GM19467 (cell line): ENCODE results near the gene ICOS.
"Not testable (repeated sequence)": the region's sequence is repeated elsewhere in the genome, so short reads cannot be mapped to it uniquely, and the experiment has no call there.

Experiments used
- ATAC-seq: cut with Tn5 transposase; IDR thresholded peaks from one replicate; pipeline ENCODE4 v1.9.1; 2021; ENCODE audit warnings: mild to moderate bottlenecking, moderate library complexity; ENCODE audit not compliant: unreplicated experiment

Gene ICOS

DNA sequence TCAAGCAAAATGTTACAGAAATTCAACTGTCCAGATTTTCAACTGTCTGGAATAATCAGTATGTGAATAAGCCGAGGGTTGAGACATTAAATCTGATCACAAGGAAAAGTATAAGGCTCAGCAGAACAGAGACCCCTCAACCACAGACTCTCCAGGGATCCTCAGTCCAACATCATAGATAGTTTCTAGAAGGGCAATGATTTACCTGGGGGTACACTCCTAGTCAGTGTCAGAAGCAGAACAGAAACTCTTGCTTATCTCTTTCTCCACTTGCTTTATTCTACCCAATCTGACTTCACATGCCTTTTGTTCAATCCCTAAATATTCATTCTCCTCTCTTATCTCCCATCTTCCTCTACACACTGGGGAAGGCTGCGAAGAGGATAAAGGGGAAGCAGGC, 36.4 kb downstream of the ICOS start:
- ATAC-seq, result peak; percentile 71

DNA sequence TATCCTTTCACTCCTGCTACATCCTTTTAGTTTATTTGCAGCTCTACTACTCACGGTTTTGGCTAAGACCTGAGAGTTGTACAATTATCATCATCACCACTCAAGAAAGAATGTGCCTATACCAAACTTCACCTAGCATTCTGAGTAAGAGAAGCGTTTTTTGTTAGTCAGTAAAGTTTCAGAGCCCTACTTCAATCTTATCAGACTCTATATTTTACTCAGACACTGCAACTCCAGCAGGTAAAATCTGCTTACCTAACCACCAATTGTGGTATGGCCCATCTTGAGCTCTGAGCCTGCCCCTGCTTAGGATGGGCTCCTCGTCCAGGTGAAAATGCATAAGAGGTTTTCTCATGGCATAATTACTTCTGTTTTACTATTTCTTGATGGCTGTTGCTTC, 37.1 kb downstream of the ICOS start:
- no peak for ATAC-seq

DNA sequence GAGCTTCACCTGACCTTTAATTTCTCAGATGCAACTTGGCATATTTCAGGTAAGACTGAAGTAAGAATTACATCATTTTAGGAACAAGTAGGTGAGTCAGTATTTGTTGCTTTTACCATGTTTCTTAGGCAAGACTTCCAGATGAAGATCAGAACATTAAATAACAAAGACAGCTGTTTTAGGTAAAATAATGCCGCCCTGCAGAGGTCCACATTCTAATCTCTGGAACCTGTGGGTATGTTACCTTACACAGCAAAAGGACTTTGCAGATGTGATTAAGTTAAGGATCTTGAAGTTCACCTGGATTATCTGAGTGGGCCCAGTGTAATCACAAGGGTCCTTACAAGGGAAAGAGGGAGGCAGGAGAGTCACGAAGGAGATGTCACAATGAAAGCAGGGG, 39.3 kb downstream of the ICOS start:
- no peak for ATAC-seq

DNA sequence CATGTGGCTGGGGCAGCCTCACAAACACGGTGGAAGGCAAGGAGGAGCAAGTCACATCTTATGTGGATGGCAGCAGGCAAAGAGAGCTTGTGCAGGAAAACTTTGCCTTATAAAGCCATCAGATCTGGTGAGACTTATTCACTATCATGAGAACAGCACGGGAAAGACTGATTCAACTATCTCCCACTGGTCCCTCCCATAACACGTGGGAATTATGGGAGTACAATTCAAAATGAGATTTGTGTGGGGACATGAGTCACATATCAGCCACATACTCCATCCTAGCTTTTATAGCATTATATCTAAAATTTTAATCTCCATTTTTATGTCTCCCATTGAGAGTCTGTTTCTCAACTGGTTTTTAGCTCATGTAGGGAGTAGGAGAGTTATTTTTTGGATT, 45.7 kb downstream of the ICOS start:
- no peak for ATAC-seq

DNA sequence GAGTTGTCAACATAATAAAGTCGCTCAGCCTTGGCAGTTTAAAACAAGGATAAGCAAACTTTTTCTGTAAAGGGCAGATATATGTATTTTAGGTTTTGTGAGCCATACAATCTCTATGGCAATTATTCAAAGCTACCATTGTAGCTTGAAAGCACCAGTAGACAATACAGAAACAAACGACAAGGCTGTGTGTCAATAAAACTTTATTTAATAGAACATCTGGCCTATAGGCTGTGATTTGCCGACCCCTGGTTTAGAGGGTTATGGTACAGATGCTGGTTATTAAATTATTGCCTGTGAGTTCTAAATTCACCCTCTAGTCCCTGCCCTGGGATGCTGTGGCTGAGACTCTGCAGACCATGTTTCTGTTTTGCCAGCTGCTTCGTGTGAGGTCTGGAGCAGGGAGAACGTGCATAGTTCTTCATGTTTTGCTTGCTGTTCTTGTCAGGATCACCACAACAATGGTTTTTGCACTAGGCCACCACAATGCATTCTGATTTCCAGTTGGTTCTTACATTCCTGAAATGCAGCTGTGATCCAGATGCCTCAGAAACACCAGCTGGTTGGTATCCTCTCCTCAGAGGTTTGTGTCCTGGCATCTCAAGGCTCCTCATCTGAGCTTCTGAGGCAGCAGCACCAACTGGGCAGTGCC, 46.6 kb downstream of the ICOS start:
- ATAC-seq, result no peak

DNA sequence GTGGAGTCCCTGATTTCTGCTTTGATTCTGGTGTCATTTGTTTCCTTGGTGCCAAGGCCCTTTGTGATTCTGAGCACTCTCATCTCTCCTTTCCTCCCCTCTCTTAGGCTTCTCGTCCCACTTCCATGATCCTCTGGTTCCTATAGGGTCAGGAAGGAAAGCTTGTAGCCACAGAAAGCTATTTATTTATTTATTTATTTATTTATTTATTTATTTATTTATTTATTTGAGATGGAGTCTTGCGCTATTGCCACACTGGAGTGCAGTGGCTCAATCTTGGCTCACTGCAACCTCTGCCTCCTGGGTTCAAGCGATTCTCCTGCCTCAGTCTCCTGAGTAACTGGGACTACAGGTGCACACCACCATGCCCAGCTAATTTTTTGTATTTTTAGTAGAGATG, 49.4 kb downstream of the ICOS start:
- ATAC-seq, result not testable (repeated sequence)

DNA sequence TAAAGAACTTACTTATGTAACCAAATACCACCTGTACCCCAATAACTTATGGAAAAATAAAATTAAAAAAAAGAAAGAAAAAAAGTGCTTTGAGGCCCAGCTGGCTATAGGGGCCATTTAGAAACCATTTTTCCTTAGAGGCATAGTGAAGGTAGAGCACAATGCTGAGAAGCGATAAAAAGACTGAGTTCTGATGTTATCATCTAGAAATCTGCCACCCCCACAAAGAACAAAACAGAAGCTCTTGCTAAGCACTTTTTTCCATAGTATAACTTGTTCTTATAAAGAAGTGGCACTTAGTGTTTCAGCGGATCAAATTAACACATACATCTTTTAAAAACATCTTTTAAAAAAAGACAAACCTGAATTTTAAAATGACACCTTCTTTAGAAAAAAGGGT, 51.4 kb downstream of the ICOS start:
- no peak for ATAC-seq

DNA sequence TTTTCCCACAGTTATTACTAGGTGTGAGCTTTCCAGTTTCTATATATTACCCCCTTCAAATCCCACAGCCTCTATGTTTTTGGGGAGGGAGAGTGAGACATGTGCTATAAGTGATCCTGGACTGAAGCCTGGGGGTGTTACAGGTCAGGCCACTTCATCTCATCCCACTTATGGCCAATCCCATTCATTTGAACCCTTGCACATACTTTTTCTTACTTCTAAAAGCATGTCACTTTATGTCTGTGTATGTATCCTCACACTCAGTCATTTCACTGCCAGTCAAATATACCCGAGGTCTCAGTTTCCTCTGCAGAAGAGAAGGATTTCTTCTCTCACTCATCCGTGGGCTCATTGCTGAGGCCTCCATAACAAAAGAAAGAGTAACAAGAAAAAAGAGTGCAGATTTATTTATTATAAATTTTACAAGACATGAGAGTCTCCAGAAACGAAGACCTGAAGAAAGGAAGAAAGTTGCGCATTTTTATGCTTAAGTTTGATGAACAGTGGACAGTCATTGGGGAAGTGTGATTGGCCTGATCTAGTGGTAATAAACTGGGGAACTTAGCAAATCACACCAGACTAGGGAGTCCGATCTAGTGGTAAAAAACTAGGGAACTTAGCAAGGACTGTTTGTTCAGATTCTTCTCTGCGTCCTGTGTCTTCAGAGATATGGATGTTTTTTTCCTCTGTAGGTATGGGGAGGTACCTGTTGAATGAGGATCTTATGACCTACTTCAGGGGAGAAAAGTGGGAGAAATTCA, 52.1 kb downstream of the ICOS start:
- no peak for ATAC-seq

DNA sequence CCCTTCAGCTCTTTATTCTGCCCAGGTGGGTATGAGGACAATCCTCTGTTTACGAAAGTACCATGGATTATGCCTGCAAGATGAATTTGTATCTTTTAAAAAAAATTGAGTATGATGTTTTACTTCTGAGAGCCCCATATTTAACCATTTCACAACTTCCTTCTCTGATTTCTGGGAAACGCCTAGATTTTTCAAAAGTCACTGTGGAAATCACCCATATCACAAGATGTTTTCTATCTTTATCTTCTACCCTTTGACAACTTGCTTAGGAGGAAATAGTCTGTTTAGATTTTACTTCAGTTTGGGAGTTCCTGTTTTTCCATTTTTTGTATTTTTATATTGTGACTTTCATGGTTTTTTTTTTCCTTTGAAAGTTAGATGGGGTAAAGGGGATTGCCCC, 53.0 kb downstream of the ICOS start:
- no peak for ATAC-seq

DNA sequence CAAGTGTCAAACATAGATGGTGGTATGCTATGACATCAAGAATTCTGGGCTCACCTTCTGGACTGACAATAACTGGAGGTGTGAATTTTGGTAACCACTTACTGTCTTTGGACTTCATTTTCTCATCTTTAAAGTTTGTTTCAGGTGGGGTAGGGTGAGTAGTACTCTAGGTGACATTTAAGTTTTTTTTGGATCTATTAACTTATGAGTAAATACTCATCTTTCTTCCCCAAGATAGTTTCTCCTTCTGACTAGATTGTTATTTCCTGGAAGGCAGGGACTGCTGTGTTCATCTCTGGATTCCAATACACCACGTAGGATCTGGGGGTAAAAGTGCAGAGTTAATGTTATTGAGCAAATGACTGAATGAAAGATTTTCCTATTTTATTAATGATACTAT, 55.9 kb downstream of the ICOS start:
- ATAC-seq, result no peak

DNA sequence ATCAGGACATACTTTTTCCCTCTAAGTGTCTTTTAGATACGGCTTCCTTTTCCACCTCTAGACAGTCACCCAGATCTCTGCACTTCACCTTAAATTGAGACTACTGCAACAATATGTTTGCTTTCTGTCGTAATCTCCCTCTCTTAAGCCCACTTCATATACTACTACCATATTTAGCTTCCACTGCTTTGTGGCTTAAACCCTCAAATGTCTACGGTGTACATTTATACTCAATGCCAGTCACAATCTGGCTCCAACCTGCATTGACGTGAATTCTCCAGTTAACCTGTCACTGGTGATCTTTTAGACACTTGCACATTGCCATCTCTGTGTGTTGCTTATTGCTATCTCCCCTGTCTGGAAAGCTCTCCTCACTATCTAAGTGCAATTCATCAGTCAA, 56.4 kb downstream of the ICOS start:
- no peak for ATAC-seq

DNA sequence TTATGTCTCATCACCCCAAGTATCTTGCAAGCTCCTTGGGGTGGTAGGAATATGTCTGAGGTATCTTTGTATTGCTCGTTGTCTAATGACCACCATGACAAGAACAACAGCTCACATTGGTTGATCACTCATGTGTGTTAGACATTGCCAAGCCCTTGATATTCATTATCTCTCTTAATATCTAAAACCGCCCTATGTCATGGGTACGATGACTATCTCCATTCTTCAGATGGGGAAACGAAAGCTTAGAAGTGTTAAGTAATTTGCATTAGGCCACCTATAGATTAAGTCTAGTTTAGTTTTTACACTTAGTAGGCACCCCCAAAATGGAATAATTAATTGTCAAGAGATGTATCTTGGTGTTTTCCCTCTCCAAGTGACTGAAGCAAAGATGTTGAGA, 57.0 kb downstream of the ICOS start:
- ATAC-seq, result no peak

DNA sequence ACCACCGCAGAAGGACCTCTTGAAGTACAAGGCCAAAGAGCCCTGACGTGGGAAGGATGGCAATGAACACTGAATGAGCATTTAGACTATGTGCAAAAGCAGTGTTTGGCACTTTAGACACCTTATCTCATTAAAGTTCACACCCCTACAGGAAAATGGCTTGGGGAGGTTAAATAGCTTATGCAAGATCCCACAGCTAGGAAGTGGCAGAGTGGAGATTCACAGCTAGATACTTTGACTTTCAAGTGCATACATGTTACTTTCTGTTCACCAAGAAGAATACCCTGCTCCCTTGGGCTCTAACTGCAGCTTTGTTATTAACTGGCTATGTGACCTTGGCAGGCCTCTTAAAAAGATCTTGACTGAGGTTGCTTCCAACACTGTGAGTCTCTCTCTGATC, 58.2 kb downstream of the ICOS start:
- no peak for ATAC-seq

DNA sequence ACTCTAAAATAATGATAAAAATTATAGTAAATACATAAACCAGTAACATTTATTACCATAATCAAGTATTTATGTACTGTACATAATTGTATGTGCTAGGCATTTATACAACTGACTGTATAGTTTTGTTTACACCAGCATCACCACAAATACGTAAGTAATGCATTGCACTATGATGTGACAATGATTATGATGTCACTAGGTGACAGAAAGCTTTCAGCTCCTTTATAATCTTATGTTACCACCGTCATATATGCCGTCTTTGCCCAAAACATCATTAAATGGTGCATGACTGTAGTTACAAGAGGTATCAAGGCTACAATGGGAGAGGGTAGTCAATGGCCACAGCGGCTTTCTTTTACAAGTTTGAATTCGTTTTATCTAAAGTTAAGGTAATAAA, 60.1 kb downstream of the ICOS start:
- no peak for ATAC-seq

DNA sequence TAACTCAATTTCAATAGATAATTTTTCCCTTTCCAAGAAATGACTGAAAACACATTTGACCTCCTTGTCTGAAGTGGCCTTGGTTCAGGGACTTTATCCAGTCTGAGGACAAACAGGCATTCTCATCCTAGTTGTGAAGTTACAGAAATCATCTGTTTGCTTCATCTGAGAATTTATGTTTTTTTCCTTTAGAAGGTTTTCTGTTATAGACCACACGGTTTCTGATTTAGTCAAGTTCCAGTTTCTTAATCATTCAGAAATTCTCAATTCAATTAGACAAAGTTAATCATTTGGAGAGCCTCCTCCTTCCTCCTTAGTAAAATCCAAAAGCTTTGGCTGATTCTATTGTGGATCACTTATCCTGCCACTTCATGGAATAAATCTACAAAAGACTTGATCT, 60.9 kb downstream of the ICOS start:
- ATAC-seq, result peak; percentile 42

DNA sequence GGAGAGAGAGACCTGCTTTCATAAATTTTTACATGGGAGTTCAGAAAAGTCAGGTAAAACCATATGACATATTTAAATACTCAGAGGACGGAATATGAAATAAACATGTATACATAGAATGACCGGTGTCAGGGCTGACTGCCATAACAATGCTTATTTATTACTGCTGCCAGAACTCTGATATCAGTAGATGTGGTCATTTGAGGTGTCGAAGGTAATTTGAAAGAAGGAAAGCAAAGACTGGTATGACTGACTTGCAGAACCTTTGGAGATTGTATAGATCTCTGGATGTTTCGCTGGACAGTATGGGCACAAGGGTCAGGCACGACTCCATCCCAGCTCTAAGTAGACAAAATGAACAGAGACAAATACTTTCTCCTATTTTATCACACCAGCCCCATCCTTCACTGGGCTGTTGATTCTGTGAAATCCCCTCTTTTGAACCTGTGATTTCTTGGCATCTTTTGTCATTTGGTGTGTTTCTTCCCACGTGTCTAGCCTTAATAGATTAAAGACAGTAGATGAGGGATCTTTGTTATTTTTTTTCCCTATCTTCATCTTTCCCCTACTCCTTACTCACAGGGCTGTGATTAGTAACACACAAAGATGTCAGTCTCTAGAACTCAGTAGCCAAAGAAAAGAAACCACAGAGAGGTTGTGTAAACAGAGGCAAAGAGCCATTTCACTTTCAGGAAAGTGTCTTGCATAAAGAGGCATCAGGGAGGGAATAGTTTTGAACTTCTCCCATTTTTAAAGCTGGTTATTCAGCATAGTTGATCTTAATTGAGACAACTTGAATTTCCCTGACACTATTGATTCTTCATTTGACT, 61.6 kb downstream of the ICOS start:
- no peak for ATAC-seq

DNA sequence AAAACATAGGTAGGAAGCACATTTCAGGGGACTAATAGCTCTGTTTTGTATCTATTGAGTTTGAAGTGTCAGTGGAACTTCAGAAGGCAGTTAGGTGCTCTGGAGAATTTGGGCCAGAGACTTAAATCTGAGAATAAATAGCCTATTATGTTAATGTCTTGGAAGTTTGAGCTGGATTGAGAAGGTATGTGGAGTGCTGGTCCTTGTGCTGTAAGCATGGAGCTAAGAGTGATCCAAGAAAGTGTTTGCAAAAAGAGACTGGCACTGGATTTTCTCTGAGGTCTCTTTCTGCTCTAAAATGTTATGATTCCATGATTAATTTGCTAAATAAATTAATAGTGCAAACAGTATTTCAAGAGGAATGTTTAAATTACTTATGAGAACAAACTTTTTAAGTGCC, 63.3 kb downstream of the ICOS start:
- no peak for ATAC-seq

DNA sequence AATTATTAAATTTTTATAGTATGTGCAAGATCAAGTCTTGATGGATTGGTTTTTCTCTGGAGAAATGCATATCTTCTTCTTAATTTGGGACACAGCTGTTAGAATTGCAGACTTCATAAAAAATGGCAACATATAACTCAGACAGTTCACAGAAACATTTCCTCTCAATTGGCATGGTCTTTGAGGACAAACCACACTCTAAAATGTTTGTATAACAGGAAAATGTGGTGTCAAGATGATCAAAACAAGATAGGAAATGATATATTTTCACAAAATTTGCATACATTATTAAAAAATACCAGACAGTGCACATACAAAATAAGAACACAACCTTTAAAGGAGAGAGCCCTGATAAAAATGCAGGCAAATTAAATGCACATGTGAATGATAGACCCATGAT, 63.9 kb downstream of the ICOS start:
- no peak for ATAC-seq

DNA sequence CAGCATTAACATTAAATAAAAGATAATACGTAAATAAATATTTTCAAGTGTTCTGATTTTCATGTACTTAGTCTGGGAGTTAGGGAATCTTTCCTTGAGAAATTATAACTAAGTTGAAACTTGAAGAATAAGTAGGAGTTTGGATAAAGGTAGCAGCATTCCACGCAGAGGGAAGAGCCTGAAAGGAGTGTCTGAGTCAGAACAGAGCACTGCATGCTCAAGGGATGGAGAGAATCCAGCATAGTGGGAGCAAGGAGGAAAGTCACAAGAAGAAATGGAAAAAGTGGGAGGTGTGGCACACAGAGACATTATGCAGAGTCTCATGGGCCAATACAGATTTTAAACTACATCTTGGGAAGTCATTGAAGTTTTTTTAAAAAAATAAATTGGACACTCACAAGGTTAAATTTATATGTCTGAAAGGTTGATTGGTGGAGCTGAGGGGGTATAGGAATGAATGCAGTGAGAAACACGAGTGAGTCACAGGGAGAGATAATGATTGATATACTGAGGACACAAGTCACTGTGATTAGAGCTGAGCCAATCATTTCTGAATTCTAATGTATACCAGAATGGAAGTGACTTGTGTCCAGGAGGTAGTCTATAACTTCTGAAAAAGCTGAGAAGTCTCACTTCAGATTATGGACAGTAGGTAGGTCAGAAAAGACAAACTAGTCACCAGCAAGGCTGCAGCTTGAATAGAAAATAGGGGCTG, 66.9 kb downstream of the ICOS start:
- no peak for ATAC-seq

DNA sequence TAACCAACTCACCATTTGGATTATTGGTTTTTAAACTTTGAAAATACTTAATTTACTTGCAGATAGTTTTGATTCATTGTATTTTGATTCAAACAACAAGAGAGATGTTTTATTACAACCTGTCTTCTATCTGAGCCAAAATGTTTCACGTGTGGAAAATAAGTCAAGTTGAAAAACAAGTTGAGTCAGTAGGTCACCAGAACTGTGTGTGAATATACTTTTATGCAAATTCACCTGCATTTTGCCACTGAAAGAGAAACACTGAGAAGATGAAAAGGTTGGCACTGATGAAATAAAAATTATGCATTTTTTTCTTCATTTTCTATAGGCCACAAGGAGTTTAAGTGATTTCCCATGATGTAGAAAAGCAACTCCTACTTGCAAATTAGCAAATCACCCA, 68.3 kb downstream of the ICOS start:
- ATAC-seq, result no peak

DNA sequence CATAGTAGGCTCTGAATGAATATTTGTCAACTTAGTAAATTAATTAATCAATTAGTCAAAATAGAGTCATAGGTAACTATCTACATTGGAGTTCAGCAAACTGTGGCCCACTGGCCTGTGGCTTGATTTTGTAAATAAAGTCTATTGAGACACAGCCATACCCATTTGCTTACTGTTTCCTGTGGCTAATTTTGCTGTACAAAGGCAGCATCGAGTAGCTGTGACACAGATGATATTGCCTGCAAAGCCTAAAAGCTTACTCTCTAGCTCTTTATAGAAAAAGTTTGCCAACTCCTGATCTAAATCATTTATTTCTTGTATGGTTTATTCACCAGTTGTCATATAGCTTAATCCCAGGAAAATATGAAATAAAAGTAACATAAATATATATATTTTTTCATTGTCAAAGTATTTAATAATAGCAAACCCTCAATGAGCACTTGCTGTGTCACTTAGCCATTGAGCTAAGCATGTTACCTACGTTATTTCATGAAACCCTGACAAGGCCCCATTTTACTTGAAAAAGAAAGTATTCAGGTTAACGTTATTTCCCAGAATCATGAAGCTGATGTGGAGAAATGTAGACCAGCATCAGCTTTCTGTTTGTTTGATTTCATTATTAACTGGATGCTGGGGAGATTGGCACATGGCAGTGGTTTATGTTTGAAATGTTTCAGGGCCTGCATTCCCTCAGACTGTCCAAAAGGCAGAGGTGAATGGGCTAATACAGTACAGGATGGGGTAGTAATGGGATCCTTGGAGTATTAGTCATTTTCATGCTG, 69.6 kb downstream of the ICOS start:
- ATAC-seq, result no peak
